HG02623 (cell line): ENCODE data around the gene FRYL.
"Not testable (repeated sequence)": the region's sequence is repeated elsewhere in the genome, so short reads cannot be mapped to it uniquely, and the experiment has no call there.

Source experiments
- ATAC-seq: cut with Tn5 transposase; IDR thresholded peaks from one replicate; pipeline ENCODE4 v1.9.1; 2021; ENCODE audit warnings: moderate library complexity; ENCODE audit not compliant: unreplicated experiment

Gene FRYL

GRCh38 chr4:48748949-48749596, 31.0 kb downstream of the FRYL start:
- ATAC-seq, result no peak

GRCh38 chr4:48746608-48747362, 33.3 kb downstream of the FRYL start:
- no peak for ATAC-seq

- not testable (repeated sequence) for ATAC-seq
Observed at GRCh38 chr4:48745223-48745622, 34.9 kb downstream of the FRYL start.

GRCh38 chr4:48742412-48742811, 37.7 kb downstream of the FRYL start:
- no peak for ATAC-seq

DNA sequence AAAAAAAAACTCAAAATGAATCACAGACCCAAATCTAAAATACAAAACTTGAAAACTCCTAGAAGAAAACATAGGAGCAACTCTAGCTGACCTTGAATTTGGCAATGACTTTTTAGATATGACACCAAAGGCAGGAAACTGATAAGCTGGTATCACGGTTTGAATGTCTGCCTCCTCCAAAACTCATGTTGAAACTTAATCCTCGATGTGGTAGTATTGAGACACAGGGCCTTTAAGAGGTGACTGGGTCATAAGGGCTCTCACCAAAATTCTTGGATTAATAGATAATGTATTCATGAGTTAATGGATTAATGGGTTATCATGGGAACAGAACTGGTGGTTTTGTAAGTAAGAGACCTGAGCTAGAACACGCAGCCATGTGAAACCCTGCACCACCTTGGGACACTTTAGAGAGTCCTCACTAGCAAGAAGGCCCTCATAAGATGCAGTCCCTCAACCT, 40.5 kb downstream of the FRYL start:
- ATAC-seq, result no peak

GRCh38 chr4:48738856-48739255, 41.2 kb downstream of the FRYL start:
- no peak for ATAC-seq

DNA sequence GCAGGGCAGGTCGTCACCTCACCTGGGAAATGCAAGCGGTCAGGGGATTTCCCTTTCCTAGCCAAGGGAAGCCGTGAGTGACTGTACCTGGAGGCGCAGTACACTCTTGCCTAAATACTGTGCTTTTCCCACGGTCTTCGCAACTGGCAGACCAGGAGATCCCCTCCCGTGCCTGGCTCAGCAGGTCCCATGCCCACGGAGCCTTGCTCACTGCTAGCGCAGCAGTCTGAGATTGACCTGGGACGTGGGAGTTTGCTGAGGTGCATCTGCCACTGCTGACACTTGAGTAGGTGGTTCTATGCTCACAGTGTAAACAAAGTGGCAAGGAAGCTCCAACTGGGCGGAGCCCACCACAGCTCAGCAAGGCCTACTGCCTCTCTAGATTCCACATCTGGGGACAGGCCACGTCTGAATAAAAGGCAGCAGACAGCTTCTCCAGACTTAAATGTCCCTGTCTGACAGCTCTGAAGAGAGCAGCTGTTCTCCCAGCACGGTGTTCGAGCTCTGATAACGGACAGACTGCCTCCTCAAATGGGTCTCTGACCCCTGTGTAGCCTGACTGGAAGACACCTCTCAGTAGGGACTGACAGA, 51.1 kb downstream of the FRYL start:
- not testable (repeated sequence) for ATAC-seq

- no peak for ATAC-seq
Observed at GRCh38 chr4:48727666-48728459, 52.2 kb downstream of the FRYL start.

DNA sequence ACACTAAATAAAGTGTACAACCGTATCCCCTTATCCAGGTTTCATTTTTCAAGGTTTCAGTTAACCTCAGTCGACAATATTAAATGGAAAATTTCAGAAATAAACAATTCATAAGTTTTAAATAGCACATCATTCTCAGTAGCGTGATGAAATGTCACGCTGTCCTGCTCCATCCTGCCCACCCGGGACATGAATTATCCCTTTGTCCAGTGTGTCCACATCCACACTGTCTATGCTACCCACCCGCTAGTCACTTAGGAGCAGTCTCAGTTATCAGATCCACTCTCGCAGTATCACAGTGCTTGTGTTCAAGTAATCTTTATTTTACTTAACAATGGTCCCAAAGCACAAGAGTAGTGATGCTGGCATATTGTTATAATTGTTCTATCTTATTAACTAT, 54.7 kb downstream of the FRYL start:
- no peak for ATAC-seq

DNA sequence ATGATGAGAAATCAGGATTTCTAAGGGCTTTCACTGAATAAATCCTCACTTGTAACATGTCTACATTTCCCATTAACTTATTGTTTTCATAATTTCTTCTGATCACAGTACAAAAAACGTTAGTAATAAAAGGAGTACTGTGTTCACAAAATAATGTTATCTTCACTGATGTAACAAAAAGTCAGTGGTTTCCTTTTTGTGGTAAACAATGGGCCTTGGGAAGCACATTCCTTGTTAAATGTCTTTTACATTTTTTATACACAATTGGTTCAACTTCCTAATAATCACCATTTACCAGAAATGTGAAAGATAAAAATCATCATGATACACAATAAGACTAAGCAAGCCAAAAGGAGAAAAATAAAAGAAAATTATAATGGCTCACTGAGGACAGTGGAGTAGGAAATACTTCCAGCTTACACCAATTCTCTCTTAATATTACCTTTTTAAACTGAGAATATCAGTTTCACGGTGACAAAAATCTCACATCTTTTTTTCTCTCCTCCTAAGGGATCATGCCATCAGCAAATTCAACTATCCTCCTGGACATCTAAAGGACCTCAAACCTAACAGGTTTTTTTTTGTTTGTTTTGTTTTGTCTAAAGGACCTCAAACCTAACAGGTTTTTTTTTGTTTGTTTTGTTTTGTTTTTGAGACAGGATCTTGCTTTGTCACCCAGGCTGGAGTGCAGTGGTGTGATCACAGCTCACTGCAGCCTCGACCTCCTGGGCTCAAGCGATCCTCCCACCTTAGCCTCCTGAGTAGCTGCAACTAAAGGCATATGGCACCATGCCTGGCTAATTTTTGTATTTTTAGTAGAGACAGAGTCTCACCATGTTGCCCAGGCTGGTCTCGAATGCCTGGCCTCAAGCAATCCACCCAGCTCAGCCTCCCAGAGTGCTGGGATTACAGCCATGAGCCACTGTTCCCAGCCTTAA, 57.3 kb downstream of the FRYL start:
- no peak for ATAC-seq

DNA sequence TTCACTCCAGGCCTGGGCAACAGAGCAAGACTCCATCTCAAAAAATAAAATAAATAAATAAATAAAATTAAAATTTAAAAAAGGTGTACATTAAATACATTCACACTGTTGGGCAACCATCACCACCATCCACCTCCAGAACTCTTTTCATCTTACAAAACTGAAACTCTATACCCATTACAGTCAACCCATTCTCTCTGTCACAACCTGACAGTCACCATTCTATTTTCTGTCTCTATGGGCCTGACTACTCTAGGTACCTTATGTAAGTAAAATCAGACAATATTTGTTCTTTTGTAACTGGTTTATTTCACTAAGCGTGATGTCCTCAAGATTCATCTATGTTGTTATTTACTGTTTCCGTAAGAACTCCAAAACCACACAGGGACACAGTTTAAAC, 59.6 kb downstream of the FRYL start:
- ATAC-seq, result no peak

DNA sequence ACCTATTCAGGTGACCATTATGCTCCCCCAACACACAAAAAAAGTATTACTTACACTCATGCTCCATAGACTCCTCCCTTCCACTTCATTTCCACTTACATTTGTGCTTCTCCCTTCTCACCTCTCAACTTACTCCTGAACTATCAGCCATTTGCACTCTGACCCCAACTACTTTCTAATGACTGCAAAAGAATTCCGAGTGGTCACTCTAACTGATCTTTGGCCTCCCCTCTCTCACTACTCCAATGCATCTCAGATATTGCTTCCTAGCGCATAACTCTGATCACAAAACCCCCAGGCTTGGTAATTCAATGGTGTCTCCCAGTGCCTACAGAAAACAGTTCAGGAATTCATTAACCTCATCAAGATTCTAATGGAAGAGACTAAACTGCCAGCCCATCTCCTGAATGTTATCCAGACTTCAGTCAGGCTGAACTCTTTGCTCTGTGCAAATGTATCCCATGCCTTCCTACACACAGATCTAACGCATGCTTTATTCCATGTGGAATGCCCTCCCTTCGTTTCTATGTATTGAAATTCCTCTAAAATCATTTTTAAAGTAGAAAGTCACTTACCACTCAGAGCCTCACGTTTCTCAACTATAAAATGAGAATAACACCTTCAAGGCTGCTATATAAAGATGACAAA, 61.1 kb downstream of the FRYL start:
- no peak for ATAC-seq

DNA sequence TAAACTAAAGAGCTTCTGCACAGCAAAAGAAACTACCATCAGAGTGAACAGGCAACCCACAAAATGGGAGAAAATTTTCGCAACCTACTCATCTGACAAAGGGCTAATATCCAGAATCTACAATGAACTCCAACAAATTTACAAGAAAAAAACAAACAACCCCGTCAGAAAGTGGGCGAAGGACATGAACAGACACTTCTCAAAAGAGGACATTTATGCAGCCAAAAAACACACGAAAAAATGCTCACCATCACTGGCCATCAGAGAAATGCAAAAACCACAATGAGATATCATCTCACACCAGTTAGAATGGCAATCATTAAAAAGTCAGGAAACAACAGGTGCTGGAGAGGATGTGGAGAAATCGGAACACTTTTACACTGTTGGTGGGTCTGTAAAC, 63.8 kb downstream of the FRYL start:
- ATAC-seq, result not testable (repeated sequence)

DNA sequence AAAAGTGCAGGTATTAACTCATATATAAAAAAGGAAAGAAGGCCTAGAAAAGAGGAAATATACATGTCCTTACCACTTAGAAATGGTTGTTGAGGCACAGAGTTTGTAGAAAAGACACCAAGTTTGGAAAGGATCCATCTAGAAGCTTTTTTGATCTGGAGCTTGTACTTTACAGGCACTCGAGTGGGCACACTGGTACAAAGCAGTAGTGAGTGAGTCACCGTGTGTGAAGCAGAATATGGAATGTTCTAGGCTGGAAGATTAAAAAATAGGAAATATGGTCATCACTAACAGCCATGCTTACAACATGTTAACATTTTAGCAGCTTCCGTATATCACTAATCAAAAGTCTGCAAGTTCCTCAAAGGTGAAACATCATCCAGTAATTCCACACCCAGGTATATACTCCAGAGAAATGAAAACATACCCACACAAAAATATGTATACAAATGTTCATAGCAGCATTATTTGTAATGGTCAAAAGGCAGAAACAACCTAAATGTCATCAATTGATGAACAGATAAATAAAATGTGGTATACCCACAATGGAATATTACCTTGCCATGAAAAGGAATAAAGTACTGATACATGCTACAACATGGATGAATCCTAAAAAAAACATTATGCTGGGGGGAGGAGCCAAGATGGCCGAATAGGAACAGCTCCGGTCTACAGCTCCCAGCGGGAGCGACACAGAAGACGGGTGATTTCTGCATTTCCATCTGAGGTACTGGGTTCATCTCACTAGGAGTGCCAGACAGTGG, 69.5 kb downstream of the FRYL start:
- ATAC-seq, result no peak

DNA sequence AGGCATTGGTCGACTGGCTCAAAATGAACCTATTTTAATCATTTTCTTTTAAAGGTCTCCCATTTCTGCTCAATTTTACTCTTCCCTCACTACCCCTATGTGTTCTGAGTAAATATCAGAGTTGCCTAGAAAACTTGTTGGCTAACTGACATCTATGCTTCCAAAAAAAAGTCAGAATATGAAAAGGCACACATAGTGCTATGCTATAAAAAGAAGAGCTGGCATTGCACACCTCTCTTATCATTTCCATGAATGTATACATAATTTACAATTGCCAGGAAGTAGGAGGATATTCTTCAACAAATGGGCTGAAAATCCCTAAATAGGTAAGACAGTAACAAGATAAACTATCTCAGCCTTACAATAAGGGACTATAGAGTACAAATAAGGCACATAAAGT, 70.2 kb downstream of the FRYL start:
- ATAC-seq, result no peak

GRCh38 chr4:48708610-48709009, 71.5 kb downstream of the FRYL start:
- ATAC-seq, result no peak

DNA sequence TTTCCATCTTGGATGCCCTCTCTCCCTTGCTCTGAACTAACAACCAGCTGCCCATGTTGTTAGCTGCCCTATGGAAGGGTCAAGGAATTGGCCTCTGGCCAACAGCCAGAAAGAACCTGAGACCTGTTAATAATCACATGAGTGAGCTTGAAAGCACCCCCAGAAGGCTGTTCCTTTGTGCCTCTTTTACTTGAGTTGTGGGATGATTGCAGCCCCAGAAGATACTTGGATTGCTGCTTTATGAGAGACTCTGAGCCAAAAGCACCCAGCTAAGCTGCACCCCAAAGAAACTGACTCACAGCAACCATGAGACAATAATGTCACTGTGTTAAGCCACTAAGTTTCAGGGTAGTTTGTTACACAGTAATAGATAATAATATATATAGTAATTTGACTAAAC, 73.3 kb downstream of the FRYL start:
- ATAC-seq, result no peak

- no peak for ATAC-seq
Observed at GRCh38 chr4:48705609-48706008, 74.5 kb downstream of the FRYL start.
